RWPE1 (cell line): ENCODE results near the gene BTBD9.

Experiments used
- CTCF ChIA-PET: fragments of 350-600 bp; sonication (Branson Sonifier 250); formaldehyde crosslinking; extraction: SDS; loops from one replicate; lab custom pipeline; 2021; lab: Yijun Ruan, JAX
- POLR2A ChIA-PET: fragments of 400-600 bp; formaldehyde crosslinking; extraction: SDS; loops from one replicate; lab custom pipeline; 2020; ENCODE audit warnings: antibody characterized with exemption; ENCODE audit not compliant: low non-redundant PET; lab: Yijun Ruan, JAX
- DNase-seq: peaks from one replicate; pipeline ENCODE4 v3.0.0; 2012; ENCODE audit warnings: low spot score
- H3K27ac ChIP-seq: fragments of 450-650 bp; 2 replicates; pipeline ENCODE4 v1.5.1; 2017
- CTCF ChIP-seq: fragments of 450-650 bp; conservative IDR thresholded peaks from 2 replicates; pipeline ENCODE4 v1.5.1; 2017; ENCODE audit warnings: low read depth, mild to moderate bottlenecking

Gene BTBD9

DNA sequence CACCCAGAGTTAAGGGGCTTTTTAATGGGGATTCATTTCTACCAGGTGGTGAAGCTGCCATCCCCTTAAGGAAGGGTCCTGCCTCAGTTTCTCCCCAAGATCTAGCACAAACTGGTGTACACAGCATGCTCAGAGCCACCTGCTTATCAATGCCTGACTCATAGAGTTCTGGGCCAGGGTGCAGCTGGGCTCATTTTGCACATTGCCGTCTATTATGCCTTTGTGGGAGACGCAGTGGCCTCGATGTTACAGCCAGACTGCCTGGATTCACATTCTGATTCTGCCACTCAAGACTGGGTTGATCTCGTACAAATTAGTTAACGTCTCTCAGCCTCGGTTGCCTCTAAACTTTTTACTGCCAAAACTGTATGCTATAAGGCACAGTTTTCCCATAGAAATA is 454.5 kb downstream of the BTBD9 start:
- no peak for DNase-seq
- ChIA-PET CTCF (no interaction called here), POLR2A (no interaction called here)
- TF ChIP-seq CTCF: no peak
- H3K27ac ChIP-seq: no peak overlapping the region

- no peak for DNase-seq
- TF ChIP-seq CTCF: no peak
- no peak overlapping the region for H3K27ac ChIP-seq
- ChIA-PET POLR2A (no interaction called here), CTCF (no interaction called here)
Observed at GRCh38 chr6:38184585-38185080, 455.1 kb downstream of the BTBD9 start.

DNA sequence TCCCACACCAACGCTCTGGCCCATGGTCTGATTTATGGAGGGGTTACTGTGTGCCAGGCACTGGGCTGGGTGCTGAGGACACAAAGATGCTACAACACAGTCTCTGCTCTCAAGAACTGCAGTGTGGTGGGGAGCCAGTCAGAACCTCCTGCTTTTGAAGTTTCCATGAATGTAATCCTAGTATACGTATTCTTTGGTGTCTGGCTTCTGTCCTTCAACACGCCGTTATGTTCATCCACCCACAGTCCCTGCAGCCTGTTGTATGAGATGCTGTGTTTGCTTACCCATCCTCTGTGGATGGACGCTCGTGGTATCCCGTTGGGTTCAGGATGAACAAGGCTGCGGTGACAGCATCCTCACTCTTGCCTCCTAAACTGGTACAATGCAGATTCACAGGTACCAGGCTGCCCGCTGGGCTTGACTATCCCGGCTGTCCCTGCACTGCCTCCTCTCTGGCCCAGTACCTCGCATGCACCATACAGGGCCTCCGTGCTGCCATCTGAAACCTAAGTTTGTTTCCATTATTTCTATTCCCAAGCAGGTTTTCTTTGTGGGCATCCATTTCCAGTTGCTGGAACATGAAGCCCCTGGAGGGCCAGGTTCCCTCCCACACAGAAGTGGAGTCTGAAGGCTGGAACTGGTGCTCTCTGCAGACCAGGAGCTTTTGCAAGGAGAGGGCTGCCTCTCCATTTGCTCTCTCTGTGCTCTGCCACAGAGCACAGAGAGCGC is 455.7 kb downstream of the BTBD9 start:
- DNase-seq: no peak
- POLR2A ChIA-PET: no interaction called here
- H3K27ac ChIP-seq: no peak overlapping the region
- TF ChIP-seq CTCF: no peak
- CTCF ChIA-PET: no interaction called here

DNA sequence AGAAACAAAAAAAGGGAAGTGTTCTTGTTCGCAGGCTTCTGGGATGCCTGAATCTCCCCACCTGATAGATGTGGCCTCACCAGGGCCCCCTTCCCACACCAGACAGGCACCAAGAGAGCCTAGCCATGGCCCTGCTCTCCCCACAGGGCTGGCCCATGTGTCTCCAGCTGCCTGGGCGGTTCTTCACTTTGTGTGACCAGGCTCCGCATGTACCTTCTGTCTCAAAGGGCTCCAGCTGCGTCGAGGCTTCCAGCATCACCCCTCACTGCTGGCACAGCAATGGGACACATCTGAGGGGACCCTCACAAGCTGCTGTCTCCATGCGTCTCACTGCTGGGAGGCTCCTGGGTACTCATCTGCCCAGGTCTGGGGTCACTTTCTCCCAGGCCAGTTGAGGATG is 457.3 kb downstream of the BTBD9 start:
- no peak for TF ChIP-seq CTCF
- CTCF ChIA-PET: no interaction called here
- no peak for DNase-seq
- POLR2A ChIA-PET: no interaction called here
- H3K27ac ChIP-seq: no peak overlapping the region

DNA sequence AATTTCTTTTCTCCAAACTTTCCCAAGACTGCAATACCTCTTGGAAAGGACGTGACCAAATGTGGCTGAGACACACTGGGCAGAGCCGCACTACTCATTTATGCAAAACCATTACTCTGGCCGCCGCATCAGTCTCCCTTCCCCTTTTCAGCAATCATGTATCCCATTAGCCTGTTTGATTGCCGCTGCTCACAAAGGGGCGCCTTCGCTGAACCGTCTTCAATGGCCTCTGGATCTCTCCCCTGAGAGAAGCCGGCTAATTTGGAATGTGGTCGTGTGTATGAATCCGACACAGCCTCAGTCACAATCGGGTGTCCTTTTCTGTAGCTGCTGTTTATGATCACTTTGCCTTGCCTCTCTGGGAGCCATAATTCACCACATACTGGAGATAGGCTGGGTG is 459.1 kb downstream of the BTBD9 start:
- no peak for TF ChIP-seq CTCF
- CTCF ChIA-PET: interaction anchor here (1.0 kb wide), 1 partner anchor 313 kb away, joined by 3 read pairs; no protein-coding TSS in a partner anchor
- POLR2A ChIA-PET: no interaction called here
- H3K27ac ChIP-seq: no peak overlapping the region
- DNase-seq: no peak

DNA sequence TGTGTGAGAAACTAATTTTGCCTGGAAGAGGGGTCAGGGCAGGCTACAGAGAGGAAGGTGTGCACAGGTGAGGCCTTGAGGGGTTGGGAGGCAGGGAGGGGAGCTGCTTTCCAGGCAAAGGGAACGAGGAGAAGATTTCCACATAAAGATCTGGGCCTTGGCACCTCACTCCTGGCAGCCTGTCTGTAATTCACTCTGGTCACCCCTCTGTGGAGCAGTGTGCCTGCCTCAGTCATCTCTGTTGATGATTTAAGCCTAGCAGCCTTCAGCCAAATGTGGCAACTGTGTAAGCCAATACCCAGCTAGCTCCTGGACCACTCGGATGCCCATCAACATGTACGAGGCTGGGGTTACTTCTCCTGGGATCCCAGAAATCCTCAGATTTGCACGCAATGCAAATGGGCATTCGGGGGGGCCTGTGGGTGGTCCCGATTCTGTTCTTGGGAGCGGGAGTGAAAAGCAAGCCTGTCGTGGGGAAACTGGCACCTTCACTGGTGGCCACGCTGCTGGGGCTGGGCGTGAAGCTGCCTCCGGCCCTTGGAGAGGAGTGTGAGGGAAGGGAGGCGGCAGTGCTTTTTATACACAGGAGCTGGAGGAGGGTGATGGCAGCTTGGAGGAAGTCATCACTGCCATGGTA is 459.8 kb downstream of the BTBD9 start:
- no peak for TF ChIP-seq CTCF
- ChIA-PET POLR2A (no interaction called here), CTCF (interaction anchor here (0.6 to 1.0 kb wide), 2 partner anchors 294 to 314 kb away, joined by 3 read pairs; no protein-coding TSS in a partner anchor)
- DNase-seq: no peak
- no peak overlapping the region for H3K27ac ChIP-seq
